ENCODE measurements around the gene TMEM156.
"Not testable (repeated sequence)": the region's sequence is repeated elsewhere in the genome, so short reads cannot be mapped to it uniquely, and the experiment has no call there.

The TMEM156 gene

GRCh38 chr4:39004758-39005157 lies 27.5 kb downstream of the TMEM156 start:
- DNase-seq (ENCODE audit: low read depth), result no peak
- H3K4me3 ChIP-seq (ENCODE audit: low read length), result no peak overlapping the region
- no peak for TF ChIP-seq CTCF (conservative IDR thresholded peaks at IDR 0.05; ENCODE audit: low read length)

- H3K4me3 ChIP-seq (ENCODE audit: low read length); DNase-seq (ENCODE audit: low read depth): not testable (repeated sequence)
Observed at GRCh38 chr4:39002058-39002457, 30.2 kb downstream of the TMEM156 start.

- no peak for TF ChIP-seq CTCF (conservative IDR thresholded peaks at IDR 0.05; ENCODE audit: low read length)
- H3K4me3 ChIP-seq (ENCODE audit: low read length), result no peak overlapping the region
- no peak for DNase-seq (ENCODE audit: low read depth)
Observed at GRCh38 chr4:38995660-38996005, 36.6 kb downstream of the TMEM156 start.

- no peak for TF ChIP-seq CTCF (conservative IDR thresholded peaks at IDR 0.05; ENCODE audit: low read length)
- no peak for DNase-seq (ENCODE audit: low read depth)
- no peak overlapping the region for H3K4me3 ChIP-seq (ENCODE audit: low read length)
Observed at GRCh38 chr4:38994135-38994534, 38.1 kb downstream of the TMEM156 start.

GRCh38 chr4:38993683-38994082 lies 38.5 kb downstream of the TMEM156 start:
- peak; percentile 28 for TF ChIP-seq CTCF (conservative IDR thresholded peaks at IDR 0.05; ENCODE audit: low read length)
- no peak for DNase-seq (ENCODE audit: low read depth)
- H3K4me3 ChIP-seq (ENCODE audit: low read length), result no peak overlapping the region

- no peak overlapping the region for H3K4me3 ChIP-seq (ENCODE audit: low read length)
- no peak for DNase-seq (ENCODE audit: low read depth)
- no peak for TF ChIP-seq CTCF (conservative IDR thresholded peaks at IDR 0.05; ENCODE audit: low read length)
Observed at GRCh38 chr4:38990241-38990640, 42.0 kb downstream of the TMEM156 start.

- no peak overlapping the region for H3K4me3 ChIP-seq (ENCODE audit: low read length)
- TF ChIP-seq CTCF (conservative IDR thresholded peaks at IDR 0.05; ENCODE audit: low read length), result no peak
- DNase-seq (ENCODE audit: low read depth), result peak; percentile 24
Observed at GRCh38 chr4:38989487-38989886, 42.7 kb downstream of the TMEM156 start.

- not testable (repeated sequence) for DNase-seq (ENCODE audit: low read depth)
Observed at GRCh38 chr4:38988353-38988752, 43.9 kb downstream of the TMEM156 start.

More at GRCh38 chr4:38988353-38988752, 43.9 kb downstream of the TMEM156 start:
- H3K4me3 ChIP-seq (ENCODE audit: low read length), result not testable (repeated sequence)

Data from AG10803 (cell line).